Caco-2 (cell line): ENCODE measurements around the gene MAGI1. TPM values are rescaled to one million over a fixed set of nuclear protein-coding genes. Genes with fewer than 3 reads are reported as not detected.

Source experiments
- BruUV-seq: library from RNA; stranded (reverse); fragments of 400-500 nt; replicated peaks from 2 replicates; lab custom pipeline; 2021; lab: Mats Ljungman, UMichigan
- CTCF ChIA-PET: fragments of 300-600 bp; sonication (Branson Sonifier 250); formaldehyde crosslinking; loops from one replicate; lab custom pipeline; 2022; ENCODE audit warnings: antibody characterized with exemption; lab: Charles Lee
- POLR2A ChIA-PET: fragments of 300-600 bp; sonication (Branson Sonifier 250); formaldehyde crosslinking; loops from one replicate; lab custom pipeline; 2022; ENCODE audit warnings: antibody characterized with exemption; lab: Charles Lee
- DNase-seq, 2 experiments: peaks; one replicate each; pipeline versions ENCODE4 v3.0.0 to v3.0.0-alpha.2; 2020 to 2022
- H3K27me3 ChIP-seq: replicated peaks from 2 replicates; pipeline ENCODE4 v1.6.0; 2011; ENCODE audit warnings: low read length; ENCODE audit not compliant: control insufficient read depth, insufficient read depth
- H3K36me3 ChIP-seq: 2 replicates; pipeline ENCODE4 v1.5.1; 2011; ENCODE audit warnings: low read length; ENCODE audit not compliant: control insufficient read depth, insufficient read depth
- H3K4me1 ChIP-seq: fragments of 250-450 bp; sonication (Bioruptor Pico); 2 replicates; pipeline ENCODE4 v1.5.1; 2020; ENCODE audit warnings: mild to moderate bottlenecking
- H3K4me3 ChIP-seq: 2 replicates; pipeline ENCODE4 v1.5.1; 2011; ENCODE audit warnings: low read depth, mild to moderate bottlenecking, control low read depth, low read length
- H3K9me3 ChIP-seq: fragments of 250-450 bp; sonication (Bioruptor Pico); 2 replicates; pipeline ENCODE4 v1.5.1; 2020; ENCODE audit warnings: mild to moderate bottlenecking, moderate library complexity
- H3K27ac Mint-ChIP-seq: one replicate; pipeline ENCODE4 v1.8.0; 2022; ENCODE audit warnings: mixed read lengths; ENCODE audit not compliant: unreplicated experiment
- H3K27me3 Mint-ChIP-seq: one replicate; pipeline ENCODE4 v1.8.0; 2022; ENCODE audit warnings: mixed read lengths; ENCODE audit not compliant: insufficient read depth, unreplicated experiment
- H3K36me3 Mint-ChIP-seq: one replicate; pipeline ENCODE4 v1.8.0; 2022; ENCODE audit warnings: mild to moderate bottlenecking, mixed read lengths; ENCODE audit not compliant: insufficient read depth, unreplicated experiment
- H3K4me1 Mint-ChIP-seq: one replicate; pipeline ENCODE4 v1.8.0; 2022; ENCODE audit warnings: low read depth, mixed read lengths; ENCODE audit not compliant: unreplicated experiment
- H3K4me3 Mint-ChIP-seq: one replicate; pipeline ENCODE4 v1.8.0; 2022; ENCODE audit warnings: mild to moderate bottlenecking, moderate library complexity, mixed read lengths; ENCODE audit not compliant: unreplicated experiment
- H3K9me3 Mint-ChIP-seq: one replicate; pipeline ENCODE4 v1.8.0; 2022; ENCODE audit warnings: mixed read lengths; ENCODE audit not compliant: unreplicated experiment
- CTCF ChIP-seq, 2 experiments: fragments of 200-600 bp in 1 of 2; IDR thresholded peaks; 1 replicate in 1 of 2; 2 replicates in 1 of 2; pipeline versions ENCODE4 v1.5.1 to v1.8.0; 2011 to 2022; ENCODE audit warnings: antibody characterized with exemption in 1 of 2, control low read depth in 1 of 2, inconsistent platforms in 1 of 2, low read depth in 1 of 2, low read length in 1 of 2, mild to moderate bottlenecking in 1 of 2, moderate library complexity in 1 of 2; ENCODE audit not compliant: insufficient read depth in 1 of 2, severe bottlenecking in 1 of 2, unreplicated experiment in 1 of 2
- intact Hi-C: fragments of 100-400 bp; cut with micrococcal nuclease; formaldehyde crosslinking; loops from one replicate; pipeline ENCODE4 v1.10.0; 2022; ENCODE audit not compliant: unreplicated experiment
- total RNA-seq: library from RNA; stranded (reverse); gene quantifications from 2 replicates; pipeline ENCODE4 v1.2.3, GENCODE V29; 2022

Gene MAGI1
- total RNA-seq, 1 experiment from 2014 or later = 64.9 TPM

GRCh38 chr3:65641045-65641444, 397.7 kb downstream of the MAGI1 start:
- Mint-ChIP-seq H3K27me3 (no peaks in the 10 kb centered on the region), H3K27ac (no peak overlapping the region), H3K9me3 (peaks cover 10% of the 10 kb centered on the region), H3K36me3 (peaks cover 18% of the 10 kb centered on the region), H3K4me1 (no peaks in the 10 kb centered on the region), H3K4me3 (no peak overlapping the region)
- CTCF ChIA-PET = no interaction called here
- Histone ChIP-seq H3K4me1 (no peaks in the 10 kb centered on the region), H3K27me3 (no peaks in the 10 kb centered on the region), H3K9me3 (no peaks in the 10 kb centered on the region), H3K36me3 (no peaks in the 10 kb centered on the region), H3K4me3 (no peak overlapping the region)
- intact Hi-C loops = no loop called here
- BruUV-seq = no TSS peak
- POLR2A ChIA-PET = no interaction called here
- no peak for DNase-seq
- no peak for TF ChIP-seq CTCF (IDR thresholded peaks at IDR 0.05; ENCODE audit: insufficient read depth in 1 of 2, low read depth in 1 of 2, low read length in 1 of 2, severe bottlenecking in 1 of 2, unreplicated experiment in 1 of 2)

GRCh38 chr3:65639444-65639843, 399.3 kb downstream of the MAGI1 start:
- Mint-ChIP-seq H3K27me3 (no peaks in the 10 kb centered on the region), H3K27ac (no peak overlapping the region), H3K36me3 (peaks cover 17% of the 10 kb centered on the region), H3K9me3 (peaks cover 7% of the 10 kb centered on the region), H3K4me1 (no peaks in the 10 kb centered on the region), H3K4me3 (no peak overlapping the region)
- Histone ChIP-seq H3K27me3 (no peaks in the 10 kb centered on the region), H3K36me3 (no peaks in the 10 kb centered on the region), H3K4me1 (no peaks in the 10 kb centered on the region), H3K4me3 (no peak overlapping the region), H3K9me3 (no peaks in the 10 kb centered on the region)
- intact Hi-C loops = no loop called here
- DNase-seq = no peak
- POLR2A ChIA-PET = no interaction called here
- no peak for TF ChIP-seq CTCF (IDR thresholded peaks at IDR 0.05; ENCODE audit: insufficient read depth in 1 of 2, low read depth in 1 of 2, low read length in 1 of 2, severe bottlenecking in 1 of 2, unreplicated experiment in 1 of 2)
- BruUV-seq = no TSS peak
- CTCF ChIA-PET = no interaction called here

GRCh38 chr3:65638301-65638700, 400.4 kb downstream of the MAGI1 start:
- H3K9me3 Mint-ChIP-seq = no peaks in the 10 kb centered on the region
- no TSS peak for BruUV-seq
- H3K27ac Mint-ChIP-seq = no peak overlapping the region

More at GRCh38 chr3:65638301-65638700, 400.4 kb downstream of the MAGI1 start:
- Histone ChIP-seq H3K36me3 (no peaks in the 10 kb centered on the region), H3K4me1 (no peaks in the 10 kb centered on the region), H3K9me3 (no peaks in the 10 kb centered on the region), H3K27me3 (no peaks in the 10 kb centered on the region), H3K4me3 (no peak overlapping the region)
- Mint-ChIP-seq H3K27me3 (no peaks in the 10 kb centered on the region), H3K36me3 (peaks cover 11% of the 10 kb centered on the region), H3K4me1 (no peaks in the 10 kb centered on the region), H3K4me3 (no peak overlapping the region)
- intact Hi-C loops = no loop called here
- TF ChIP-seq CTCF (IDR thresholded peaks at IDR 0.05; ENCODE audit: insufficient read depth in 1 of 2, low read depth in 1 of 2, low read length in 1 of 2, severe bottlenecking in 1 of 2, unreplicated experiment in 1 of 2) = no peak
- no peak for DNase-seq
- ChIA-PET CTCF (no interaction called here), POLR2A (no interaction called here)
